HUDEP-2 (cell line): Measurements from ENCODE around the gene MPO.
A peak's percentile ranks its signal among the peaks of the same experiment; 100 is the strongest.

Source experiments
- DNase-seq, 76 experiments: peaks; one replicate each; lab custom pipeline; 2025; ENCODE audit not compliant: unreplicated experiment in 76 of 76; lab: John Stamatoyannopoulos, UW

MPO gene

DNA sequence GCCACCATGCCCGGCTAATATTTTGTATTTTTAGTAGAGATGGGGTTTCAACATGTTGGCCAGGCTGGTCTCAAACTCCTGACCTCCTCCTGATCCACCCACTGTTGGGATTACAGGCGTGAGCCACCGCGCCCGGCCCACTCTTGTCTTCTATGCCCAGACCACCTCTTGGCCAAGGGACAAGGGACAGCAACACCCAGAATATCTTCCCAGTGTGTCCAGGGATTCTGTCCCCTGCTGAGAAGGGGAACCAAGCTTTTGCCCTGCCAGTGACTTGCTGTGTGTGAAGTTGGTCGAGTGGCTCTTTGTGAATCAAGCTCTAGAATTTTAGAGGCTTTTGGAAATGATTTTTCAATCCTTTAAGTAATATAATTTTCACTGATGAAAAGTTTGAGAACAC lies 1.7 kb upstream of the MPO start:
- no peak for DNase-seq

DNA sequence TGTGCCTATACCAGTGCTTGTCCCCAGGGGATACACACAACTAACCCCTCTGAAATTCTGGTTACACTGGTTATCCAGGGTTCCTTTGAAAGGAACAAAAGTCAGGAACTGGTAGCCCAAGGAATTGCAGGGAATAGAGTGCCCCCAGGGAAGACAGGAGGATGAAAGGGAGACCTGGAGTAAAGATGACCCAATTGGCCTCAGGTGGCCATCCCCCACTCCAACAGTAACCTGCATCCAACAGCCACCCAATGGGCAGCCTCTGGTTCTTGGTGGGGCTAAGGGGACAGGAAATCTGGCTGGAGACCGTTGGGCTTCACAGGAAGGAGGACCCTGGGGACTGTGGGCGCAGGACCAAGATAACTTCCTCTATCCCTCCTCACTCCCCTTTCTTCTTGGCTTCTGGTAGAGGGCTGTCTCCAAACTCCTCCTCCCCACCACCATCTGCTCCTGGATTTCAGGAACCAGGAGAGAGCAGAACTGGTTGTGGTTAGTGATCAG lies 826 bp upstream of the MPO start:
- DNase-seq: no peak

DNA sequence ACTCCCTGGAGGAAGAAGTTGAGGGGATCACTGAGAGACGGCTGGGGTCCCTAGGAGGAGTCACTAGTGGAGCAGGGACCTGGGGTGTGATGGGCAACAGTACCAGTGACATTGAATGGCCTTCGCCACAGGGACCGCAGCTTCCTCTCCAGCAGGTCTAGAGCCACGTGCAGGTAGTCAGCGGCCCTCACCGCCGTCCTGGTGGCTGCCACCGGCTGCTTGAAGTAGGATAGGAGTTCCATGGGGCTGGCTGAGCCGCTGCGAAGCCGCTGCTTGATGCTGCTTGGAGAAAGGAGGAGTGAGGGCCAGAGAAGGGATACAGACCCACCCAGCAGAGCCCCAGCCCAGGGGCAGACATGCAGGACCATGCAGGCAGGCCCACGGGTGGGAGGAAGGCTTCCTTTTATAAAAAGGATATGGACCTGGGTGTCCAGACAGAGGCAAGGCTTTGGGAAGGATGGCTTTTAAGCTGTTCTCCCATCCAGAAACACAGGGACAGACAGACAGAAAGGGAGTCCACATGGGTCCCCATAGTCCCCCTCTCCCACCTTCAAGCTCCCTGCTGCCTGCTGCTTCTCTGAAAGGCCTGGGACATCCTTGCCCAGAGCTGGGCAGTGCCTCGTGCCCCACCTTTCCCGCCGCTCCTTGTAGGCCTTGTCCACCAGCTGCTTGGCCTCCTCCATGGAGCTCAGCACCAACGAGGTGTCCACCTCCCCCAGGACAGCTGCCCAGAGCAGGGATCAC lies 827 bp downstream of the MPO start:
- no peak for DNase-seq

DNA sequence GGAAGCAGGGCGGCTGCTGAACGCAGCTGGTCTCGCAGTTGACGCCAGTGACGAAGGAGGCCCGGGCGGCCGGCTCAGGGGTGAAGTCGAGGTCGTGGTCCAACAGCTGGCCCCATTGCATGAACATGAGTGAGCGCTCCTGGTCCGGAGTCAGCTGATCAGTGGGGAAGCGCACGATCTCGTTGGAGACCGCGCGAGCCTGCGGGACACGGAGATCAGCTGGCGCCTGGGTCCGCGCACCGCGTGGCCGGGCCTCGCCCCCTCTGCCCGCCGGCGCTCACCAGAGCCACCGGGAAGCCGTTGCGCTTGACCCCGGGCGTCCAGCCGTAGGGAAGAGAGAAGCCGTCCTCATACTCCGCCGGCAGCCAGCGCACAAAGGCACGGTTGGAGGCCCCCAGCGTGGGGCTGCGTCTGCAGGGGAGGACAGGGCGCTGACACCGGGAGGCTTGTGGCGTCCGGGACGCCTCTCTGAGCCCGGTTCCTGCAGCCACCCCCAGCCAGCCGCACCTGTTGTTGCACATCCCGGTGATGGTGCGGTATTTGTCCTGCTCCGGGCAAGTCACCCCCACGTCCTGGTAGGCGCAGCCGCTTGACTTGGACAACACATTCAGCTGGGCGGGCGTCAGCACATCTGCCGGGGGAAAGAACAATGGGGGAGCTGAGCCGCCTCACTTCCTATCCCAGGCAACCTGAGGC lies 1.6 kb downstream of the MPO start:
- DNase-seq: no peak

DNA sequence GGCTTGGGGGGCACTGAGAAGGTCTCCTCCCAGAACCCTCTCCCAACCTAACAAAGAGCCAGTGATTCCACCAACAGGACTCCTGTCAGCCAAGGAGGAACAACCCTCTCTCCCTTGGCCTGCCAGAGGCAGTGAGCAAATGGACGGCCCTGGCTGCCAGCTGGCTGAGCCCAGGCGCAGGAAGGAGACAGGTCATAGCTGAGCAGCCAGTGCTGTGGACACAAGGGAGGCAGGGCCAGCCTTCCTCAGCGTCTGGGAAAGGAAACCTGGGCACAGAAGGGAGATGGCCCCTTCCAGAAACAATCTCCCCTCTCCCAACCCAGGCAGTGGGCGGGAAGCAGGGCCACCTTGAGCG lies 2.1 kb downstream of the MPO start:
- no peak for DNase-seq

DNA sequence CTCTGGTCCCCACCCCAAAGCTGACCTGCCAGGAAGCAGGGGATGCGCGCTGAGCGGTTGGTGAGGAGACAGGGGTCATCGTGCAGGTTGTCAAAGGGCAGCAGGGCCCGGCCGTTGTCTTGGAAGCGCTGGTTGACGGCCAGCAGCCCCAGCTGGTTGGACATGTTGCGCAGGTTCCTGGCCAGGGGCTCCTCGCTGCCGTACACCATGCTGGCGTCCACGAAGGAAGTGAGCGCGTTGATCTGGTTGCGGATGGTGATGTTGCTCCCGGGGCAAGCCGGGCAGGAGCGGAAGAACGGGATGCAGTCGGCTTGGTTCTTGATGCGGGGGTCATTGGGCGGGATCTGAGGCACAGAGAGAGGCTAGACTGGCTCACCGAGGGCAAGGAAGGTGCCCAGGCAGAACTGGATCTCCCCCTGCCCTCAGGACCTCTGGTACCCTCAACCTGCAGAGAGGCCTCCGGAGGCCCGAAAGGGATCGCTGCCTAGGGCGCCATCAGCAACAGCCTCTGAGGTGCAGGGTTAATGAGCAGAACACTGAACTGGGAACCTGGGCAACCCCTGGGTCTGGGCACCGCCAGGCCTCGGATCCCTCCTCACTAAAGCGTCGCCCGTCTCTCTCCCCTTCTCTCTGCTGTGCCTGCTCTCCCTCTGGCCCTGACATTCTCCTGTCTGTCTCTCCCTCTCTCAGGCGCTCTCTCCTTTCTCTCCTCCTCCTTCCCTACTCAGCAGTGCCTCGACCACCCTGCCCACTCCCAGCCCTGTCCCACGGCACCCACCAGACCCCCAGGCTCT lies 2.7 kb downstream of the MPO start:
- no peak for DNase-seq

DNA sequence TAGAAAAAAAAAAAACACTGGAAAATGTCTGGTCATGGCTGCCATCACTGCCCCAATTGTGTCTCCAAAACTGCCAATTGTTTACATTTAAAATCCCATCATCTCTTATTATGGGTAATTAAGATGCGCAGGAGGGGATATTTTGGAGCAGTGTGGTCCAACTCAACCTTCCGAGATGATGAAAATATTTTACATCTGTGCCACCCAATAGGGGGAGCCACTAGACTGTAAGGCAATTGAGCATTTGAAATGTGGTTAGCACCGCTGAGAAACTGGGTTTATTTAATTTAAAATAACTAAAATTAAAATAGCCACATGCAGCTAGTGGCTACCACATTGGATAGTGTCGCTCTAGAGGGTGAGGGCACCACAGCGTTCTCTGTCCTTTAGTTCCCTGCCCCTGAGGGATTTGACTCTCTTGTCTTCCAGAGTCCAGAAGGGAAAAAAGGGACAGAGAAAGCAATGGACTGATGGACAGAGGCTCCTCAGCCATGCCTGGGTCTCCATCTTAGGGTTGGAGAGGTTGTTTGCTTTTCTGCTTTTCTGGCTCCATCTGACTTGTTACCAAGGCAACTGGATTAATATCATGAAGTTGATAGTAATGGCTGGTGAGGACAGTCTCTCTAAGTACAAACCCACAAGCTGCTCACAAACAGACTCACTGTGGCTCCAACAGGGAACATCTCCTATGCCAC lies 3.5 kb downstream of the MPO start:
- DNase-seq: peak in 13 of 76 experiments; percentile 1 to 24 (median 5)

DNA sequence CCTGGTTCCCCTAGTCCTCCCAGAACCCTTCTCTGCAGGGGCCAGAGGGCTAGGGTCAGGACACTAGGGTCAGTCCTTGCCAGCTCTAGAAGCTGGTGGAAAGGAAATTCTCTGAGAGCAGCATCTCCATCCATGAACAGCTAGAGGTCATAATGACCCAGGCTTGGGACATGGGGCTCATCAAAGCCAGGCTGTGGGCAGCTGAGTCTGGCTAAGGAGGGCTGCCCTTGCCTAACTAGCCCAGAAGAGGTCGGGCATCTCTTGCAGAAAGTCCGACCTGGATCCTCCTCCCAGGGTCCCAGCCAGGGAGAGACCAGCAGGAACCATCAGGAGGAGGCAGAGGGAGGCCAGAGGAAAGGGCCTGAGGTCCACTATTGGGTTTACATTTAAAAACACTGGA lies 4.3 kb downstream of the MPO start:
- DNase-seq: no peak

DNA sequence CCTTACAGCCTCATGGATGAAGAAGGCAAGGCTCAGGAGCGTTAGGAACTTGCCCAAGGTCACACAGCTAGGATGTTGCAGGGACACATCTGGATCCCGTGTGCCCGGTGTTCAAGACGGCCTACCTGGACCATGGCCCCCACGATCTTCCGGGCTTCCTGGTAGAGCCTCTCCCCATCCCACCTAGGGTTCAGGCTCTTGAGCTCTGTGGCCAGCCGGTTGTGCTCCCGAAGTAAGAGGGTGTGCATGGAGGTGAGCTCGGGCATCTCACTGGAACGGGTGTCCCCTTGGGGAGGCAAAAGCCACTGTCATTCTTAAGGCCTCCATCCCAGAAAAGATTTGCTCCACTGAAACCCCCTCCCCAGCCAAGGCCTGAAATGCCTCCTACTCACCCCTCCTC lies 5.3 kb downstream of the MPO start:
- DNase-seq: no peak

DNA sequence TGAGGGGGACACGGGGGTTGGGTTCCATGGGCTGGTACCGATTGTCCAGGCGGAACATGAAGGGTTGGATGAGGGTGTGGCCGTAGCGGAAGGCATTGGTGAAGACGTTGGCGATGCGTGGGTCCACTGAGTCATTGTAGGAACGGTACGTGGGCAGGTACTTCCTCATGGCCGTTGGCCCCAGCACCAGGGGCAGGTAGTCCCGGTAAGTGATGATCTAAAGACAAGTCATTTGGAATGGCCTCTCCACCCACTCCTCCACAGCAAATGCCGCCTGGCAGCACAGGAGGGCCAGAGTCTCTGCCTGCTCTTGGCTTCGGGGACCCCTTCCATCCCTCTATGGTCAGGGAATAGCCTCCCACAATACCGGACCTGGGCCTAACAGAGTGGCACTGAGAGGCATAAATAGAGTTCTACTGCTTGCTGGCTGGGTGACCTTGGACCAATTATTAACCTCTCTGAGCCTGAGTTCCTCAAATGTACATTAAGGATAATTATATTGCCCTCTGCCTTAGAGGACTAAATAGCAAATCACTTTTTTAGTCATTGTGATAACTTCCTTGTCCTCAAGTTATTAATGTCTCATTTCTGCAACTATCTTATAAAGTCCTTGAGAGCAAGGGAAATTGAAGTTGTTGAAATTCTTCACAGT lies 7.2 kb downstream of the MPO start:
- no peak for DNase-seq

DNA sequence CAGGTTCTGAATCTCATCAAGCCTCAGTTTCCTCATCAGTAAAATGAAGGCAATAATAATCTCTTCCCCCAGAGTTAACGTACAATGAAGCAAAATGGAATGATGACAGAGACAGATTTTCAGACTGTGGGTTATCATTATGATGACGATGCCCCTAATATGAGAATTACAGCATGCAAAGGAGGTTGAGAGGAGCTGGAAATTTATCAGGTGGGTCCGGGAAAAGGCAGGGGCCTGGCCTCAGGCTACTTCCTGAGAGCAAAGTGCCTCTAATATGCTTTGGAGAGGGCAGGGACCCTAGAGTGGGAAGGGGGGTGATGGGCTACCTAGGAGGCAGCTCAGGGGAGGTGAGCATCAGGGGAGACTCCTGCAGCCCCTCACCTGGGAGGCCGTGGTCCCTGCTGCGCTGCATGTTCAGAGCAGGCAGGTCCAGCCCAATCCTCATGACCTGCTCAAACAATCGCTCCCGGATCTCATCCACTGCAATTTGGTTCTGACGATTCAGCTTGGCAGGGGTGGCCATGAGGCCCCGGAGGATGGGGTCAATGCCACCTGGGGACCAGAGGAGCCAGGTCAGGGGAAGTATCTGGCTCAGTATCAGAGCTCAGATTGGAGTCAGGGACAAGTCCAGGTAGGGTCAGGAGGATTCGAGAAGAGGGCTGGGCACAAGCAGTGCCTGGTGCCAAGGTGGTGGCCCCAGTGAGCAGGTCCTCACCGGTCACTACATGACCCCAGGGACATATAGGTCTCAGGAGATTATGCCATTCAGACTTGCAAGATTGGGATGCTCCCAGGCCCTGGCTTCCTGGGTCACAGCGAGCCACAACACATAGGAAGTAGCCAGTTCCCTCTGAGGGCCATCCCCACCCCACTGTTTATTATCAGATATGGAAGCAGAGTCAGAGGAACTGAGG lies 8.1 kb downstream of the MPO start:
- DNase-seq: no peak

DNA sequence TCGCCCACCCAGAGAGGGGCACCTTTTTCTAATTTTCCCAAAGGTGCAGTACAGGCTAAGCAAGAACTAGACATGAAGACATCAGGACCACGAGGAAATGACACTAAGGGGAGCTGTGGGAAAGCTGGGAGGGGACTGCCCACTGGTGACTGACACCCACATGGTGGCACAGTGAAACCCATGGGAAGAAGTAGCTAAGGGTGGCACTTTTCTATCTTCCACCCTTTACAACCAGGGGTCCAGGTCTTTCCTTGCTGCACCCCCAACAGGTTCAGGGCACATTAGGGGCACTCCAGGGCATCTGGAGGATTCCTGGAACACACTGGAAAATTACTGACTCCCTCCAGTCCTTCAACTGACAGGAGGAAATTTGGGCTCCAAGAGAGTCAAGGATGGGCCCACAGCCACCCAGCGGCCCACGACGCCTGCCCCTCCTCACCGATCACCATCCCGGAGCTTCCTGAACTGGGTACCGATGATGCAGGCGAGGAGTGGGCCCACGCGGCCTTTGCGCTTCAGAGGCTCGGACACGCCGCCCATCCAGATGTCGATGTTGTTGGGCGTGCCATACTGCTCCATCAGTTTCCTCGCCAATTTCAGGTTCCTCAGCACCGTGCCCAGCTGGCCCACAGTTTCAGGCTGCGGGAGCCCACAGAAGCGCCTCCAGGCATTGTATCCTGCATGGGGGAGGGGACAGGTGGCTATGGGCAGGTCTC lies 9.4 kb downstream of the MPO start:
- DNase-seq: no peak

DNA sequence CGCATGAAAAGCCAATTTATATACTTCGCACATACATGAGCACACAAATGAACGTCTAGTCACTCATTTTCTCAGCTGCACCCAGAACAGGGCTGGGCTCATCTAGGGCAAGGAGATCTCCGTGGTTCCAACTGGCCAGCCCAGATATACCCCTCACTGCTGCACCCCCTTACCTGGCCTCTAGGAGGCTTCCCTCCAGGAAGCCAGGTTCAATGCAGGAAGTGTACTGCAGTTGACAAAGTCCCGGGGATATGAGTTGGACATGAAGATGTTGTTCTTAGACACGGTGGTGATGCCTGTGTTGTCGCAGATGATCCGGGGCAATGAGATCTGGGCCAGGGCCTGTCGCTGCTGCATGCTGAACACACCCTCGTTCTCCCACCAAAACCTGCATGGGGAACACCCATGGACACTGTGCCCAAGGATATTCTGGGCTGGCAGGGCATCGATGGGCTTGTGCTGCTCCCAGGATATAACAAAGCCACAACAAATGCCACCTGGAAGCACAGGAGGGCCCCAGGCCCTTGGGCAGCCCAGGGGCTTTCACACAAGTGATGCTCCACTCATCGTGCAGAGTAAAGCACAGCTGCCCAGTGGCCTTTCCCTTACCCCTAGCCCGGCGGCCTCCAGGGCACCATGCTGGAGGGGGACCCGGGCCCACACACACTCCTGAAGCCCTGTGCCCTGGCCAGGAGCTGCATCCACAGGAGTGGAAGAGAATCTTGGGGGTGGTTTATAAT lies 10.1 kb downstream of the MPO start:
- no peak for DNase-seq

DNA sequence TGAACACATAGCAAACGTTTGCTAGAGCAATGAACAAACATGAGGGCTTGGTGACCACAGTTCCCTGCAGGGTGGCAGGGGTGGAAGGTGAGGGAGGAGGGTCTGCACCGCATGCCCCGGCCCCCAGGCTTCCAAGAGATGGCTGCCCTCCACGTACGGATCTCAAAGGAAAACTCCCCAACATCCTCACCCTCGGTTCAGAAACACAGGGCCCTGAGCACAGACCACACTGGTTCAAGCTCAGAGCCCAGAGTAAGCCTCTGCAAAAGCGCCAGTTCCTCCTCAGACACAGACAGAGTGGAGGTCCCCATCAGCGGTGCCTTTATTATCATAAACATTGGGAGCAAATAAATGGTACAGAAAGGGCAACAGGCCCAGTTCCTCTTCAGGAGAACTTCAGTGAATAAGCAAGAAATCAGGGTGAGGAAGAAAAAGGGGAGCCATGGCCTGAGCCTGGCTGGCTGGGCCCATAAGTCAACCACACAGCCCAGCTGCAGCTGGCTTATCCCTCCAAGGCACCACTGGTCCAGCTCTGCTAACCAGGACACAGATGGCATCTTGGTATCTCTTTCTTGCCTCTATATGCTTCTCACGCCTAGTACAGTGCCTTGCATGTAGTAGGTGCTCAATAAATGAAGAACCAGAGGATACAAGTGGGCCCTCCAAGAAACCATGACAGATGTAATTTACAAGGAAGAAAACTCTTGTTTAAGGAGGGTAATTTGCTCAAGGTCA lies 11.0 kb downstream of the MPO start:
- DNase-seq: no peak

DNA sequence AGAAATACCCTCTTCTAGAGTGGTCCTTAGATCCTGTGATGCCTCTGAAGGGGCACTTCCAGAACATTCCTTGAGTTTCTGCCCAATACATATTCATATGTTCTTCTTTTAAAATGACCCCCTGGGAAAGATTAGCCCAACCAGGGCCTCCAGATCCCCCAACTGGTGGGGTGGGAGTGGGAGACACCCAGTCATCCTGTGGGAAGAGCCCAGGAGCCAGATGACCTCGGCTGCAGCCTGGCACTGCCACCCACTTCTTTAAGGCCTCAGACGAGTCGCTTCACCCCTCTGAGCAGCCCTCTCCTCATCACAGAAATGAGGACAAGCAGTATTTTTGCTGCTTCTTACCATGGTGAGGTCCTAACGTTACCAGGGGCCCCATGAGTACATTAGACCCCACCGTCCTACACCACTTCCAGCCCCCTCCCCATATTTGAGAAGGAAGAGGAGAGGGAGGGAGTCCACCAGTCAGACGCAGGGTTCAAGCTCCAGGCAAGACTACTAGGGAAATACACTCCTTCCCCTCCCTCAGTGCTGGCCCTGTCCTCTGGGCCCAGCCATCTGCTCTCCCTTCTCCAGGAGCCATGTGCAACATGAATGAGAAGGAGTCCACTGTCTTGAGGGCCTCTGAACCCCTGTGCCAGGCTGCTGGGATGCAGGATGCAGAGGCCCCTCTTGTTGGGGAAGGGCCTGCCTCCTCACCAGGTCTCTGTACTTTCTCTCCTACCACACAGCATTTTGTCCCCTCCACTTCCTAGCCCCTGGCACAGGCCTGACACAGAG lies 11.8 kb downstream of the MPO start:
- no peak for DNase-seq

DNA sequence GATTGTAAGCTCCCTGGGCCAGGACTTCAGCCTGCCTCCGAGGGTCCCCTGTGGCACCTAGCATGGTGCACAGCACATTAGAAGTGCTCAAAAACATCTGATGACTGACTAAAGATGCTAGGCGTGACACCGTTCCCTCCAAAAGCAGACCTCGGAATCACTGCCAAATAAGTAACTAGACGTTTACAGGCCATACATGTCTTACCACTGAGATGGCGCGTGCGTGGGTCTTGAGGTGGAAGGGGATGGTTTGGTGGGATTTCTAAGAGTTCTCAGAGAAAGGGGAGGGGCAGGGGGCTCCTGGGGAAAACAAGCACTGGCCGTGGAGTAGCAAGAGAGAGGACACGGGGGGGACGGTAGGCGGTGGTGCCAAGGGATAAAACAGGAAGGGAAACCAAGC lies 12.4 kb downstream of the MPO start:
- DNase-seq: no peak
